H1 (cell line): ENCODE data around the gene BCL2. TPM values are rescaled to one million over a fixed set of nuclear protein-coding genes. Genes with fewer than 3 reads are reported as not detected.

Experiments
- CTCF ChIA-PET: fragments of 300-600 bp; sonication (Branson Sonifier 250); formaldehyde crosslinking; loops from one replicate; lab custom pipeline; 2021; ENCODE audit not compliant: partially characterized antibody; lab: Charles Lee
- POLR2A ChIA-PET: fragments of 300-600 bp; sonication (Branson Sonifier 250); formaldehyde crosslinking; loops from one replicate; lab custom pipeline; 2021; ENCODE audit warnings: inconsistent platforms; ENCODE audit not compliant: partially characterized antibody; lab: Charles Lee
- DNase-seq, 2 experiments: peaks; one replicate each; pipeline versions ENCODE4 v3.0.0 to v3.0.0-alpha.2; 2010 to 2022; ENCODE audit warnings: low spot score in 2 of 2, low read depth in 1 of 2, mixed read lengths in 1 of 2
- FAIRE-seq: peaks from 2 replicates; lab custom pipeline; 2011; peaks lifted over from hg19 to GRCh38; lab: Jason Lieb, UNC
- H2AFZ ChIP-seq: 2 replicates; pipeline ENCODE4 v1.8.1; 2012; ENCODE audit warnings: low read length, inconsistent platforms
- H2AK5ac ChIP-seq: 2 replicates; pipeline ENCODE4 v1.6.1; 2013; ENCODE audit warnings: low read depth, low read length
- H2BK120ac ChIP-seq: replicated peaks from 2 replicates; pipeline ENCODE3; 2013; ENCODE audit warnings: low read depth, low read length, inconsistent platforms
- H2BK12ac ChIP-seq: 2 replicates; pipeline ENCODE4 v1.6.1; 2013; ENCODE audit warnings: low read depth, low read length
- H2BK15ac ChIP-seq: 2 replicates; pipeline ENCODE4 v1.6.1; 2013; ENCODE audit warnings: low read length
- H2BK20ac ChIP-seq: 2 replicates; pipeline ENCODE4 v1.6.1; 2013; ENCODE audit warnings: low read length
- H2BK5ac ChIP-seq: 2 replicates; pipeline ENCODE4 v1.6.1; 2013; ENCODE audit warnings: low read depth, low read length
- H3K14ac ChIP-seq: 2 replicates; pipeline ENCODE4 v1.6.1; 2013; ENCODE audit warnings: inconsistent platforms; ENCODE audit not compliant: insufficient read length
- H3K18ac ChIP-seq: 2 replicates; pipeline ENCODE4 v1.6.1; 2013; ENCODE audit warnings: low read length; ENCODE audit errors: extremely low read depth
- H3K23ac ChIP-seq: 2 replicates; pipeline ENCODE4 v1.6.1; 2013; ENCODE audit warnings: inconsistent platforms; ENCODE audit not compliant: insufficient read length
- H3K23me2 ChIP-seq: 2 replicates; pipeline ENCODE4 v1.6.1; 2013; ENCODE audit warnings: low read depth, low read length
- H3K27ac ChIP-seq: 2 replicates; pipeline ENCODE4 v1.6.1; 2011; ENCODE audit warnings: low read depth, low read length, inconsistent platforms
- H3K27me3 ChIP-seq, 4 experiments: replicated peaks in 1 of 4; 1 replicate in 1 of 4; 2 replicates in 3 of 4; pipeline versions ENCODE4 v1.6.1 to v1.8.1; 2011 to 2013; ENCODE audit warnings: low read length in 3 of 4, mild to moderate bottlenecking in 3 of 4, inconsistent platforms in 2 of 4, mixed read lengths in 2 of 4, moderate library complexity in 1 of 4; ENCODE audit not compliant: control insufficient read depth in 3 of 4, insufficient read depth in 3 of 4; ENCODE audit errors: extremely low read depth in 1 of 4
- H3K36me3 ChIP-seq, 4 experiments: 2 replicates each; pipeline versions ENCODE4 v1.6.1 to v1.8.1; 2011 to 2013; ENCODE audit warnings: mild to moderate bottlenecking in 4 of 4, low read length in 3 of 4, moderate library complexity in 2 of 4, control low read depth in 1 of 4, inconsistent platforms in 1 of 4; ENCODE audit not compliant: insufficient read depth in 4 of 4, control insufficient read depth in 2 of 4
- H3K4ac ChIP-seq: replicated peaks from 2 replicates; pipeline ENCODE3; 2013; ENCODE audit warnings: low read length, low read depth, mixed read lengths, inconsistent platforms; ENCODE audit not compliant: insufficient read length
- H3K4me1 ChIP-seq, 4 experiments: replicated peaks in 1 of 4; 1 replicate in 1 of 4; 2 replicates in 3 of 4; pipeline versions ENCODE4 v1.6.1 to v1.8.1; 2011 to 2013; ENCODE audit warnings: low read length in 3 of 4, inconsistent platforms in 2 of 4, mixed read lengths in 1 of 4; ENCODE audit not compliant: insufficient read depth in 4 of 4, control insufficient read depth in 3 of 4
- H3K4me2 ChIP-seq, 2 experiments: 2 replicates each; pipeline versions ENCODE4 v1.6.1 to v1.8.1; 2011 to 2013; ENCODE audit warnings: low read depth in 2 of 2, low read length in 2 of 2, control low read depth in 1 of 2, inconsistent platforms in 1 of 2, mild to moderate bottlenecking in 1 of 2; ENCODE audit not compliant: insufficient read depth in 1 of 2
- H3K4me3 ChIP-seq, 4 experiments: fragments of 200-600, 300-600 bp in 1 of 4; sonication (generic), shearing (Covaris generic), sonication (Bioruptor Twin) in 1 of 4; 2 replicates each; pipeline versions ENCODE4 v1.5.1 to v1.8.1; 2011 to 2016; ENCODE audit warnings: low read length in 4 of 4, low read depth in 3 of 4, control low read depth in 2 of 4, inconsistent platforms in 2 of 4, mild to moderate bottlenecking in 2 of 4, mixed read lengths in 1 of 4, moderate library complexity in 1 of 4; ENCODE audit not compliant: insufficient read depth in 2 of 4; ENCODE audit errors: extremely low read depth in 1 of 4
- H3K56ac ChIP-seq: replicated peaks from 2 replicates; pipeline ENCODE3; 2013; ENCODE audit warnings: low read depth, mild to moderate bottlenecking, mixed read lengths, low read length, inconsistent platforms; ENCODE audit not compliant: insufficient read length
- H3K79me1 ChIP-seq: 2 replicates; pipeline ENCODE4 v1.6.1; 2013; ENCODE audit warnings: low read depth, low read length, control low read depth
- H3K79me2 ChIP-seq, 2 experiments: 2 replicates each; pipeline versions ENCODE4 v1.6.1 to v1.8.1; 2012 to 2013; ENCODE audit warnings: low read length in 2 of 2, mild to moderate bottlenecking in 2 of 2, inconsistent platforms in 1 of 2; ENCODE audit not compliant: insufficient read depth in 2 of 2, control insufficient read depth in 1 of 2
- H3K9ac ChIP-seq, 4 experiments: replicated peaks in 1 of 4; 1 replicate in 1 of 4; 2 replicates in 3 of 4; pipeline versions ENCODE4 v1.6.1 to v1.8.1; 2011 to 2013; ENCODE audit warnings: low read depth in 3 of 4, low read length in 3 of 4, control low read depth in 2 of 4, mild to moderate bottlenecking in 2 of 4, moderate library complexity in 2 of 4, inconsistent platforms in 1 of 4; ENCODE audit errors: extremely low read depth in 1 of 4
- H3K9me3 ChIP-seq, 2 experiments: 2 replicates each; pipeline versions ENCODE4 v1.6.1 to v1.8.1; 2012 to 2013; ENCODE audit warnings: mild to moderate bottlenecking in 2 of 2, moderate library complexity in 2 of 2, control low read depth in 1 of 2, inconsistent platforms in 1 of 2, low read depth in 1 of 2, low read length in 1 of 2, mixed read lengths in 1 of 2; ENCODE audit not compliant: insufficient read depth in 2 of 2
- H4K20me1 ChIP-seq, 2 experiments: replicated peaks in 1 of 2; 2 replicates each; pipeline versions ENCODE3 to v1.8.1; 2011 to 2013; ENCODE audit warnings: inconsistent platforms in 2 of 2, low read length in 2 of 2, mild to moderate bottlenecking in 1 of 2; ENCODE audit not compliant: insufficient read depth in 2 of 2, control insufficient read depth in 1 of 2
- H4K5ac ChIP-seq: 2 replicates; pipeline ENCODE4 v1.6.1; 2013; ENCODE audit warnings: low read length, low read depth, mixed read lengths, inconsistent platforms; ENCODE audit not compliant: insufficient read length
- H4K8ac ChIP-seq: 2 replicates; pipeline ENCODE4 v1.8.0; 2013; ENCODE audit warnings: mild to moderate bottlenecking, moderate library complexity, low read length, inconsistent platforms; ENCODE audit not compliant: insufficient read depth; ENCODE audit errors: extremely low read depth
- H4K91ac ChIP-seq: replicated peaks from 2 replicates; pipeline ENCODE3; 2013; ENCODE audit warnings: low read length, mixed read lengths, inconsistent platforms; ENCODE audit not compliant: insufficient read length
- WGBS, 2 experiments: shearing (Covaris generic) in 1 of 2; methylation state at CpG; one replicate each; pipeline versions ENCODE4 v1.1.6 to v1.1.7; 2013 to 2015; ENCODE audit warnings: low lambda C conversion rate in 2 of 2, mixed read lengths in 2 of 2, inconsistent platforms in 1 of 2, low coverage in 1 of 2, missing lambda C conversion rate in 1 of 2; ENCODE audit not compliant: insufficient replicate concordance in 2 of 2, insufficient coverage in 1 of 2, insufficient read length in 1 of 2; ENCODE audit errors: extremely low coverage in 1 of 2, missing lambda C conversion rate in 1 of 2; 5-methylcytosine and 5-hydroxymethylcytosine counted together
- polyA plus RNA-seq, 7 experiments: library from polyadenylated mRNA; depleted of rRNA in 3 of 7; stranded (reverse) in 5 of 7; unstranded in 2 of 7; fragments of >200 nt in 5 of 7; fragments of 200-250 nt in 2 of 7; gene quantifications; 1 replicate in 5 of 7; 2 replicates in 1 of 7; 4 replicates in 1 of 7; pipeline versions ENCODE4 v1.2.1 to v1.2.3, GENCODE V29; 2011 to 2013; ENCODE audit warnings: missing spikeins in 2 of 7, mixed read lengths in 2 of 7
- total RNA-seq: library from RNA; stranded (reverse); fragmentation: NEBNext Ultra II Directional; extraction: Animal tissue kit (Norgen Biotek cat#: 25700); gene quantifications from 2 replicates; pipeline ENCODE4 v1.2.1, GENCODE V29; 2021

The BCL2 gene
- total and polyA plus RNA-seq, 2 of the 8 experiments (the other 6 are each of a cell fraction or from before 2014, with no cell fraction given): 0.59 to 4.5 TPM

- no peak overlapping the region for H2AK5ac ChIP-seq
- H3K18ac ChIP-seq: no peak overlapping the region
- no peaks in the 10 kb centered on the region for H3K79me1 ChIP-seq
- H2BK20ac ChIP-seq: no peak overlapping the region
- 84% methylated on average over 5 of the region's 5 CpGs; no CpG with 5 or more reads in 1 of the 2 experiments for WGBS, 2 experiments
- no peak overlapping the region for H3K27ac ChIP-seq
- H3K9ac ChIP-seq: no peak overlapping the region
- H2AFZ ChIP-seq: no peak overlapping the region
- ChIA-PET CTCF (interaction anchor here (1.0 to 2.1 kb wide), 3 partner anchors 17 to 277 kb away, joined by 3 to 9 read pairs (median 3); no protein-coding TSS in a partner anchor), POLR2A (no interaction called here)
- peaks cover 4 to 6% (median 5%) of the 10 kb centered on the region in 4 experiments; a peak in 4 of 7 replicates for H3K4me1 ChIP-seq
- H3K23ac ChIP-seq: no peak overlapping the region
- no peaks in the 10 kb centered on the region for H3K79me2 ChIP-seq
- H2BK5ac ChIP-seq: no peak overlapping the region
- no peaks in the 10 kb centered on the region for H3K9me3 ChIP-seq
- no peak overlapping the region for H2BK120ac ChIP-seq
- no peak overlapping the region for H3K14ac ChIP-seq
- H3K4ac ChIP-seq: no peak overlapping the region
- no peak overlapping the region for H3K4me2 ChIP-seq
- no peaks in the 10 kb centered on the region for H3K23me2 ChIP-seq
- H3K36me3 ChIP-seq: no peaks in the 10 kb centered on the region
- H4K5ac ChIP-seq: no peak overlapping the region
- no peaks in the 10 kb centered on the region for H3K27me3 ChIP-seq
- no peak overlapping the region for H3K4me3 ChIP-seq
- H4K91ac ChIP-seq: no peak overlapping the region
- DNase-seq (no peak), FAIRE-seq (no peak)
- H2BK15ac ChIP-seq: no peak overlapping the region
- H4K20me1 ChIP-seq: no peaks in the 10 kb centered on the region
- H4K8ac ChIP-seq: no peak overlapping the region
- H2BK12ac ChIP-seq: no peak overlapping the region
- no peak overlapping the region for H3K56ac ChIP-seq
These were observed 19.5 kb downstream of the BCL2 start for GRCh38 chr18:63299837-63300745.
